Endodermal cell (in vitro differentiated cells): ENCODE results near the gene RERE. TPM values are rescaled to one million over a fixed set of nuclear protein-coding genes. Genes with fewer than 3 reads are reported as not detected.

Experiments
- DNase-seq: peaks from one replicate; pipeline ENCODE4 v3.0.0-alpha.2; 2017
- H3K27ac ChIP-seq: 2 replicates; pipeline ENCODE4 v1.5.1; 2013; ENCODE audit warnings: mild to moderate bottlenecking, low read depth, low read length, moderate library complexity
- H3K27me3 ChIP-seq: 2 replicates; pipeline ENCODE4 v1.6.1; 2013; ENCODE audit warnings: mild to moderate bottlenecking, low read length, moderate library complexity; ENCODE audit not compliant: insufficient read depth, control insufficient read depth, poor library complexity, severe bottlenecking
- H3K36me3 ChIP-seq: 2 replicates; pipeline ENCODE4 v1.7.0; 2013; ENCODE audit warnings: mild to moderate bottlenecking, low read length, moderate library complexity; ENCODE audit not compliant: control insufficient read depth, insufficient read depth
- H3K4me1 ChIP-seq: one replicate; pipeline ENCODE4 v1.7.0; 2013; ENCODE audit warnings: low read length; ENCODE audit not compliant: control insufficient read depth, insufficient read depth
- H3K4me3 ChIP-seq: 2 replicates; pipeline ENCODE4 v1.5.1; 2013; ENCODE audit warnings: mild to moderate bottlenecking, low read length, moderate library complexity
- H3K9ac ChIP-seq: 2 replicates; pipeline ENCODE4 v1.6.1; 2013; ENCODE audit warnings: mild to moderate bottlenecking, low read length, moderate library complexity; ENCODE audit not compliant: poor library complexity, severe bottlenecking; ENCODE audit errors: extremely low read depth
- H3K9me3 ChIP-seq: 2 replicates; pipeline ENCODE4 v1.6.1; 2013; ENCODE audit warnings: mild to moderate bottlenecking, low read length, moderate library complexity; ENCODE audit not compliant: control insufficient read depth
- H3K27ac Mint-ChIP-seq: 2 replicates; pipeline ENCODE4 v1.8.0; 2020; ENCODE audit warnings: mixed read lengths
- H3K27me3 Mint-ChIP-seq: 2 replicates; pipeline ENCODE4 v1.8.0; 2021; ENCODE audit warnings: mild to moderate bottlenecking, mixed read lengths; ENCODE audit not compliant: insufficient read depth
- H3K36me3 Mint-ChIP-seq: 2 replicates; pipeline ENCODE4 v1.8.0; 2020; ENCODE audit warnings: low read depth, mixed read lengths
- H3K4me1 Mint-ChIP-seq: 2 replicates; pipeline ENCODE4 v1.8.0; 2020; ENCODE audit warnings: mixed read lengths
- H3K4me3 Mint-ChIP-seq: 2 replicates; pipeline ENCODE4 v1.8.0; 2020; ENCODE audit warnings: mild to moderate bottlenecking, moderate library complexity, mixed read lengths
- H3K9me3 Mint-ChIP-seq: 2 replicates; pipeline ENCODE4 v1.8.0; 2020; ENCODE audit warnings: mild to moderate bottlenecking, mixed read lengths
- CTCF ChIP-seq: fragments of 200-600 bp; sonication (generic); conservative IDR thresholded peaks from 2 replicates; pipeline ENCODE4 v1.5.0; 2021; ENCODE audit warnings: antibody characterized with exemption, mild to moderate bottlenecking
- WGBS, 2 experiments: methylation state at CpG; one replicate each; pipeline versions ENCODE4 v1.1.5 to v1.1.7; 2013; ENCODE audit warnings: missing lambda C conversion rate in 2 of 2, mixed read lengths in 1 of 2; ENCODE audit not compliant: insufficient coverage in 1 of 2, insufficient read length in 1 of 2; 5-methylcytosine and 5-hydroxymethylcytosine counted together
- total RNA-seq, 2 donors: library from RNA; stranded (reverse); fragmentation: NEBNext Ultra II Directional in 1 of 2; extraction: Animal tissue kit (Norgen Biotek cat#: 25700) in 1 of 2; gene quantifications; 2 replicates in 1 of 2; 3 replicates in 1 of 2; pipeline ENCODE4 v1.2.1, GENCODE V29; 2021

The RERE gene
- total RNA-seq, 2 donors from 2014 or later: 159 to 179 TPM

GRCh38 chr1:8547791-8548190 is 269.6 kb downstream of the RERE start:
- H3K36me3 ChIP-seq: peaks cover 39% of the 10 kb centered on the region
- no peak overlapping the region for H3K27ac Mint-ChIP-seq
- H3K4me1 Mint-ChIP-seq: peaks cover 22% of the 10 kb centered on the region

GRCh38 chr1:8545078-8545477 is 272.4 kb downstream of the RERE start:
- H3K4me3 ChIP-seq: no peak overlapping the region
- Mint-ChIP-seq H3K4me3 (no peak overlapping the region), H3K4me1 (peaks cover 3% of the 10 kb centered on the region), H3K36me3 (peaks cover 60% of the 10 kb centered on the region), H3K27me3 (no peaks in the 10 kb centered on the region), H3K27ac (no peak overlapping the region), H3K9me3 (peaks cover 5% of the 10 kb centered on the region)
- H3K27ac ChIP-seq: no peak overlapping the region
- H3K4me1 ChIP-seq: no peaks in the 10 kb centered on the region
- H3K27me3 ChIP-seq: no peaks in the 10 kb centered on the region
- peaks cover 18% of the 10 kb centered on the region for H3K9me3 ChIP-seq
- TF ChIP-seq CTCF: no peak
- H3K9ac ChIP-seq: no peak overlapping the region
- 95 to 97% methylated on average over 6 of the region's 6 CpGs for WGBS, 2 experiments
- no peak for DNase-seq
- peaks cover 58% of the 10 kb centered on the region for H3K36me3 ChIP-seq

More at GRCh38 chr1:8547791-8548190, 269.6 kb downstream of the RERE start:
- peaks cover 18% of the 10 kb centered on the region for H3K9me3 ChIP-seq
- H3K27ac ChIP-seq: no peak overlapping the region
- peaks cover 5% of the 10 kb centered on the region for H3K9me3 Mint-ChIP-seq
- H3K27me3 ChIP-seq: no peaks in the 10 kb centered on the region
- no peak for TF ChIP-seq CTCF
- no peak overlapping the region for H3K4me3 ChIP-seq
- WGBS, 2 experiments: 93 to 97% methylated on average over 2 to 4 of the region's 4 CpGs
- no peak overlapping the region for H3K9ac ChIP-seq
- no peak for DNase-seq
- peaks cover 5% of the 10 kb centered on the region for H3K4me1 ChIP-seq
- H3K27me3 Mint-ChIP-seq: no peaks in the 10 kb centered on the region
- H3K36me3 Mint-ChIP-seq: peaks cover 49% of the 10 kb centered on the region
- no peak overlapping the region for H3K4me3 Mint-ChIP-seq

GRCh38 chr1:8544644-8545043 is 272.8 kb downstream of the RERE start:
- no peak for DNase-seq
- H3K9ac ChIP-seq: no peak overlapping the region
- 100% methylated on average over 1 of the region's 1 CpG; no CpG with 5 or more reads in 1 of the 2 experiments for WGBS, 2 experiments
- H3K9me3 Mint-ChIP-seq: peaks cover 5% of the 10 kb centered on the region
- H3K4me1 ChIP-seq: no peaks in the 10 kb centered on the region
- H3K4me1 Mint-ChIP-seq: peaks cover 3% of the 10 kb centered on the region
- no peak overlapping the region for H3K27ac ChIP-seq
- peaks cover 18% of the 10 kb centered on the region for H3K9me3 ChIP-seq
- no peak overlapping the region for H3K27ac Mint-ChIP-seq
- peaks cover 61% of the 10 kb centered on the region for H3K36me3 Mint-ChIP-seq
- no peaks in the 10 kb centered on the region for H3K27me3 ChIP-seq
- H3K4me3 Mint-ChIP-seq: no peak overlapping the region
- peaks cover 54% of the 10 kb centered on the region for H3K36me3 ChIP-seq
- H3K4me3 ChIP-seq: no peak overlapping the region
- no peaks in the 10 kb centered on the region for H3K27me3 Mint-ChIP-seq
- TF ChIP-seq CTCF: no peak
